ENCODE measurements around the gene CIITA.

DNA sequence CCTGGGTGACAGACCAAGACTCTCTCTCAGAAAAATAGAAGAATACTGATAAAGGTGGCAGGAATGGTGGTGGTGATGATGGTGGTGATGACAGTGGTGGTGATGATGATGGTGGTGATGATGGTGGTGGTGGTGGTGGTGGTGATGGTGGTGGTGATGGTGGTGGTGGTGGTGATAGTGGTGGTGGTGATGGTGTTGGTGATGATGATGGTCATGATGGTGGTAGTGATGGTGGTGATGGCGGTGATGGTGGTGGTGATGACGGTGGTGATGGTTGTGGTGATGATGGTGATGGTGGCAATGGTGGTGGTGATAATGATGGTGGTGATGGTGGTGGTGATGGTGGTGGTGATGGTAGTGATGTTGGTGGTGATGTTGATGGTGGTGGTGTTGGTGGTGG is 18.0 kb upstream of the CIITA start:
- no peak for TF ChIP-seq PRDM15 (CRISPR knock-in tag; IDR thresholded peaks at IDR 0.05)
- TF ChIP-seq, protein P1, sequence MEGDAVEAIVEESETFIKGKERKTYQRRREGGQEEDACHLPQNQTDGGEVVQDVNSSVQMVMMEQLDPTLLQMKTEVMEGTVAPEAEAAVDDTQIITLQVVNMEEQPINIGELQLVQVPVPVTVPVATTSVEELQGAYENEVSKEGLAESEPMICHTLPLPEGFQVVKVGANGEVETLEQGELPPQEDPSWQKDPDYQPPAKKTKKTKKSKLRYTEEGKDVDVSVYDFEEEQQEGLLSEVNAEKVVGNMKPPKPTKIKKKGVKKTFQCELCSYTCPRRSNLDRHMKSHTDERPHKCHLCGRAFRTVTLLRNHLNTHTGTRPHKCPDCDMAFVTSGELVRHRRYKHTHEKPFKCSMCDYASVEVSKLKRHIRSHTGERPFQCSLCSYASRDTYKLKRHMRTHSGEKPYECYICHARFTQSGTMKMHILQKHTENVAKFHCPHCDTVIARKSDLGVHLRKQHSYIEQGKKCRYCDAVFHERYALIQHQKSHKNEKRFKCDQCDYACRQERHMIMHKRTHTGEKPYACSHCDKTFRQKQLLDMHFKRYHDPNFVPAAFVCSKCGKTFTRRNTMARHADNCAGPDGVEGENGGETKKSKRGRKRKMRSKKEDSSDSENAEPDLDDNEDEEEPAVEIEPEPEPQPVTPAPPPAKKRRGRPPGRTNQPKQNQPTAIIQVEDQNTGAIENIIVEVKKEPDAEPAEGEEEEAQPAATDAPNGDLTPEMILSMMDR (IDR thresholded peaks at IDR 0.05) = no peak
- TF ChIP-seq, protein P2, sequence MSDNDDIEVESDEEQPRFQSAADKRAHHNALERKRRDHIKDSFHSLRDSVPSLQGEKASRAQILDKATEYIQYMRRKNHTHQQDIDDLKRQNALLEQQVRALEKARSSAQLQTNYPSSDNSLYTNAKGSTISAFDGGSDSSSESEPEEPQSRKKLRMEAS (CRISPR knock-in tag; IDR thresholded peaks at IDR 0.05) = no peak
- TF ChIP-seq, protein P3, sequence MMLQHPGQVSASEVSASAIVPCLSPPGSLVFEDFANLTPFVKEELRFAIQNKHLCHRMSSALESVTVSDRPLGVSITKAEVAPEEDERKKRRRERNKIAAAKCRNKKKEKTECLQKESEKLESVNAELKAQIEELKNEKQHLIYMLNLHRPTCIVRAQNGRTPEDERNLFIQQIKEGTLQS (CRISPR knock-in tag; conservative IDR thresholded peaks at IDR 0.05) = no peak
- TF ChIP-seq IRF2 (CRISPR knock-in tag; IDR thresholded peaks at IDR 0.05; ENCODE audit: borderline replicate concordance, low read depth) = no peak
- no peak for TF ChIP-seq NFE2L1 (CRISPR knock-in tag; IDR thresholded peaks at IDR 0.05)
- no peak for TF ChIP-seq RELA (CRISPR knock-in tag; IDR thresholded peaks at IDR 0.05; ENCODE audit: borderline replicate concordance)
- TF ChIP-seq ZNF423 (CRISPR knock-in tag; IDR thresholded peaks at IDR 0.05) = no peak
- TF ChIP-seq FOXJ3 (CRISPR knock-in tag; IDR thresholded peaks at IDR 0.05; ENCODE audit: borderline replicate concordance) = no peak
- TF ChIP-seq, protein P4, sequence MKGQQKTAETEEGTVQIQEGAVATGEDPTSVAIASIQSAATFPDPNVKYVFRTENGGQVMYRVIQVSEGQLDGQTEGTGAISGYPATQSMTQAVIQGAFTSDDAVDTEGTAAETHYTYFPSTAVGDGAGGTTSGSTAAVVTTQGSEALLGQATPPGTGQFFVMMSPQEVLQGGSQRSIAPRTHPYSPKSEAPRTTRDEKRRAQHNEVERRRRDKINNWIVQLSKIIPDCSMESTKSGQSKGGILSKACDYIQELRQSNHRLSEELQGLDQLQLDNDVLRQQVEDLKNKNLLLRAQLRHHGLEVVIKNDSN (CRISPR knock-in tag; IDR thresholded peaks at IDR 0.05) = no peak
- TF ChIP-seq JUN (CRISPR knock-in tag; IDR thresholded peaks at IDR 0.05) = no peak
- no peak for TF ChIP-seq ZBTB21 (CRISPR knock-in tag; IDR thresholded peaks at IDR 0.05; ENCODE audit: borderline replicate concordance)
